ENCODE measurements around the gene ALK.

GRCh38 chr2:29215073-29215472 is 706.3 kb downstream of the ALK start:
- TF ChIP-seq POLR2A (IDR thresholded peaks at IDR 0.05; ENCODE audit: low read depth), result no peak
- TF ChIP-seq, protein P1, sequence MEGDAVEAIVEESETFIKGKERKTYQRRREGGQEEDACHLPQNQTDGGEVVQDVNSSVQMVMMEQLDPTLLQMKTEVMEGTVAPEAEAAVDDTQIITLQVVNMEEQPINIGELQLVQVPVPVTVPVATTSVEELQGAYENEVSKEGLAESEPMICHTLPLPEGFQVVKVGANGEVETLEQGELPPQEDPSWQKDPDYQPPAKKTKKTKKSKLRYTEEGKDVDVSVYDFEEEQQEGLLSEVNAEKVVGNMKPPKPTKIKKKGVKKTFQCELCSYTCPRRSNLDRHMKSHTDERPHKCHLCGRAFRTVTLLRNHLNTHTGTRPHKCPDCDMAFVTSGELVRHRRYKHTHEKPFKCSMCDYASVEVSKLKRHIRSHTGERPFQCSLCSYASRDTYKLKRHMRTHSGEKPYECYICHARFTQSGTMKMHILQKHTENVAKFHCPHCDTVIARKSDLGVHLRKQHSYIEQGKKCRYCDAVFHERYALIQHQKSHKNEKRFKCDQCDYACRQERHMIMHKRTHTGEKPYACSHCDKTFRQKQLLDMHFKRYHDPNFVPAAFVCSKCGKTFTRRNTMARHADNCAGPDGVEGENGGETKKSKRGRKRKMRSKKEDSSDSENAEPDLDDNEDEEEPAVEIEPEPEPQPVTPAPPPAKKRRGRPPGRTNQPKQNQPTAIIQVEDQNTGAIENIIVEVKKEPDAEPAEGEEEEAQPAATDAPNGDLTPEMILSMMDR (IDR thresholded peaks at IDR 0.05), result no peak

Measured in esophagus muscularis mucosa (tissue), 3 donors.